Measurements from ENCODE around the gene APOM. TPM values are rescaled to one million over a fixed set of nuclear protein-coding genes. Genes with fewer than 3 reads are reported as not detected.

Gene APOM
- total RNA-seq, 1 experiment from 2014 or later = 3.5 TPM

DNA sequence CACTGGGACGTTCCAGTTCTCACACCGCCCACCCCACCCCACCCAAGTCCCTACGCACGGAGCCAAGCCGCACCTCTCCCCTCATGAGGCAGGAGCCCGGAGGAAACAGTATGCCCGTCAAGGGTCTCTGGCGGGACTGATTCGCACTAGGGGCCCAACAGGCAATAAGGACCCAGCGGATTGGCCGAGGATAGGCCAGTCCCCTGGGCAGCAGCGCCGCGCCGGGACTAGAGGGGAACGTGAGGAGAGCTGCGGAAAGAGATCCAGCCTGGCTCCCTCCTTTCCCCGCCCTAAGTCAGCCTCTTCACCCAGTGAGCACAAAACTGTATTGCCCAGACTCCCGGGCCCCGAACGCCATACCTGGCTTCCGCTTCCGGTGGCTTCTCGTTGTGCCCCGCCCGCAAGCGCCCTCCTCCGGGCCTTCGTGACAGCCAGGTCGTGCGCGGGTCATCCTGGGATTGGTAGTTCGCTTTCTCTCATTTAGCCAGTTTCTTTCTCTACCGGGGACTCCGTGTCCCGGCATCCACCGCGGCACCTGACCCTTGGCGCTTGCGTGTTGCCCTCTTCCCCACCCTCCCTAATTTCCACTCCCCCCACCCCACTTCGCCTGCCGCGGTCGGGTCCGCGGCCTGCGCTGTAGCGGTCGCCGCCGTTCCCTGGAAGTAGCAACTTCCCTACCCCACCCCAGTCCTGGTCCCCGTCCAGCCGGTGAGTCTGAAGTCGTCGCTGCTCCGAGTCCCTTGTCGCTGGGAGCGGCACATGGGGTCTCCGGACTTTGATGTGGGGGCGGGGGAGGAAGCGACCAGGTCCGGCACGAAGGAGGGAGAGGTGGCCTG is 10.0 kb downstream of the APOM start, which contains the start of gene CSNK2B (continued):
- TF ChIP-seq, protein P1, sequence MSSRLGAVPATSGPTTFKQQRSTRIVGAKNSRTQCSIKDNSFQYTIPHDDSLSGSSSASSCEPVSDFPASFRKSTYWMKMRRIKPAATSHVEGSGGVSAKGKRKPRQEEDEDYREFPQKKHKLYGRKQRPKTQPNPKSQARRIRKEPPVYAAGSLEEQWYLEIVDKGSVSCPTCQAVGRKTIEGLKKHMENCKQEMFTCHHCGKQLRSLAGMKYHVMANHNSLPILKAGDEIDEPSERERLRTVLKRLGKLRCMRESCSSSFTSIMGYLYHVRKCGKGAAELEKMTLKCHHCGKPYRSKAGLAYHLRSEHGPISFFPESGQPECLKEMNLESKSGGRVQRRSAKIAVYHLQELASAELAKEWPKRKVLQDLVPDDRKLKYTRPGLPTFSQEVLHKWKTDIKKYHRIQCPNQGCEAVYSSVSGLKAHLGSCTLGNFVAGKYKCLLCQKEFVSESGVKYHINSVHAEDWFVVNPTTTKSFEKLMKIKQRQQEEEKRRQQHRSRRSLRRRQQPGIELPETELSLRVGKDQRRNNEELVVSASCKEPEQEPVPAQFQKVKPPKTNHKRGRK (CRISPR knock-in tag; IDR thresholded peaks at IDR 0.05; ENCODE audit: borderline replicate concordance) = no peak
- TF ChIP-seq FOXK1 (CRISPR knock-in tag; IDR thresholded peaks at IDR 0.05) = peak; percentile 73; the same call in 1 of the 2 replicates
- TF ChIP-seq, protein P2, sequence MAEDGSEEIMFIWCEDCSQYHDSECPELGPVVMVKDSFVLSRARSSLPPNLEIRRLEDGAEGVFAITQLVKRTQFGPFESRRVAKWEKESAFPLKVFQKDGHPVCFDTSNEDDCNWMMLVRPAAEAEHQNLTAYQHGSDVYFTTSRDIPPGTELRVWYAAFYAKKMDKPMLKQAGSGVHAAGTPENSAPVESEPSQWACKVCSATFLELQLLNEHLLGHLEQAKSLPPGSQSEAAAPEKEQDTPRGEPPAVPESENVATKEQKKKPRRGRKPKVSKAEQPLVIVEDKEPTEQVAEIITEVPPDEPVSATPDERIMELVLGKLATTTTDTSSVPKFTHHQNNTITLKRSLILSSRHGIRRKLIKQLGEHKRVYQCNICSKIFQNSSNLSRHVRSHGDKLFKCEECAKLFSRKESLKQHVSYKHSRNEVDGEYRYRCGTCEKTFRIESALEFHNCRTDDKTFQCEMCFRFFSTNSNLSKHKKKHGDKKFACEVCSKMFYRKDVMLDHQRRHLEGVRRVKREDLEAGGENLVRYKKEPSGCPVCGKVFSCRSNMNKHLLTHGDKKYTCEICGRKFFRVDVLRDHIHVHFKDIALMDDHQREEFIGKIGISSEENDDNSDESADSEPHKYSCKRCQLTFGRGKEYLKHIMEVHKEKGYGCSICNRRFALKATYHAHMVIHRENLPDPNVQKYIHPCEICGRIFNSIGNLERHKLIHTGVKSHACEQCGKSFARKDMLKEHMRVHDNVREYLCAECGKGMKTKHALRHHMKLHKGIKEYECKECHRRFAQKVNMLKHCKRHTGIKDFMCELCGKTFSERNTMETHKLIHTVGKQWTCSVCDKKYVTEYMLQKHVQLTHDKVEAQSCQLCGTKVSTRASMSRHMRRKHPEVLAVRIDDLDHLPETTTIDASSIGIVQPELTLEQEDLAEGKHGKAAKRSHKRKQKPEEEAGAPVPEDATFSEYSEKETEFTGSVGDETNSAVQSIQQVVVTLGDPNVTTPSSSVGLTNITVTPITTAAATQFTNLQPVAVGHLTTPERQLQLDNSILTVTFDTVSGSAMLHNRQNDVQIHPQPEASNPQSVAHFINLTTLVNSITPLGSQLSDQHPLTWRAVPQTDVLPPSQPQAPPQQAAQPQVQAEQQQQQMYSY (CRISPR knock-in tag; IDR thresholded peaks at IDR 0.05) = peak; percentile 95
- TF ChIP-seq, protein P3, sequence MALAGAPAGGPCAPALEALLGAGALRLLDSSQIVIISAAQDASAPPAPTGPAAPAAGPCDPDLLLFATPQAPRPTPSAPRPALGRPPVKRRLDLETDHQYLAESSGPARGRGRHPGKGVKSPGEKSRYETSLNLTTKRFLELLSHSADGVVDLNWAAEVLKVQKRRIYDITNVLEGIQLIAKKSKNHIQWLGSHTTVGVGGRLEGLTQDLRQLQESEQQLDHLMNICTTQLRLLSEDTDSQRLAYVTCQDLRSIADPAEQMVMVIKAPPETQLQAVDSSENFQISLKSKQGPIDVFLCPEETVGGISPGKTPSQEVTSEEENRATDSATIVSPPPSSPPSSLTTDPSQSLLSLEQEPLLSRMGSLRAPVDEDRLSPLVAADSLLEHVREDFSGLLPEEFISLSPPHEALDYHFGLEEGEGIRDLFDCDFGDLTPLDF (CRISPR knock-in tag; IDR thresholded peaks at IDR 0.05) = no peak
- no peak for TF ChIP-seq CBFB (CRISPR knock-in tag; IDR thresholded peaks at IDR 0.05; ENCODE audit: low read depth)
- no peak for TF ChIP-seq TEAD1 (CRISPR knock-in tag; IDR thresholded peaks at IDR 0.05)
- TF ChIP-seq, protein P4, sequence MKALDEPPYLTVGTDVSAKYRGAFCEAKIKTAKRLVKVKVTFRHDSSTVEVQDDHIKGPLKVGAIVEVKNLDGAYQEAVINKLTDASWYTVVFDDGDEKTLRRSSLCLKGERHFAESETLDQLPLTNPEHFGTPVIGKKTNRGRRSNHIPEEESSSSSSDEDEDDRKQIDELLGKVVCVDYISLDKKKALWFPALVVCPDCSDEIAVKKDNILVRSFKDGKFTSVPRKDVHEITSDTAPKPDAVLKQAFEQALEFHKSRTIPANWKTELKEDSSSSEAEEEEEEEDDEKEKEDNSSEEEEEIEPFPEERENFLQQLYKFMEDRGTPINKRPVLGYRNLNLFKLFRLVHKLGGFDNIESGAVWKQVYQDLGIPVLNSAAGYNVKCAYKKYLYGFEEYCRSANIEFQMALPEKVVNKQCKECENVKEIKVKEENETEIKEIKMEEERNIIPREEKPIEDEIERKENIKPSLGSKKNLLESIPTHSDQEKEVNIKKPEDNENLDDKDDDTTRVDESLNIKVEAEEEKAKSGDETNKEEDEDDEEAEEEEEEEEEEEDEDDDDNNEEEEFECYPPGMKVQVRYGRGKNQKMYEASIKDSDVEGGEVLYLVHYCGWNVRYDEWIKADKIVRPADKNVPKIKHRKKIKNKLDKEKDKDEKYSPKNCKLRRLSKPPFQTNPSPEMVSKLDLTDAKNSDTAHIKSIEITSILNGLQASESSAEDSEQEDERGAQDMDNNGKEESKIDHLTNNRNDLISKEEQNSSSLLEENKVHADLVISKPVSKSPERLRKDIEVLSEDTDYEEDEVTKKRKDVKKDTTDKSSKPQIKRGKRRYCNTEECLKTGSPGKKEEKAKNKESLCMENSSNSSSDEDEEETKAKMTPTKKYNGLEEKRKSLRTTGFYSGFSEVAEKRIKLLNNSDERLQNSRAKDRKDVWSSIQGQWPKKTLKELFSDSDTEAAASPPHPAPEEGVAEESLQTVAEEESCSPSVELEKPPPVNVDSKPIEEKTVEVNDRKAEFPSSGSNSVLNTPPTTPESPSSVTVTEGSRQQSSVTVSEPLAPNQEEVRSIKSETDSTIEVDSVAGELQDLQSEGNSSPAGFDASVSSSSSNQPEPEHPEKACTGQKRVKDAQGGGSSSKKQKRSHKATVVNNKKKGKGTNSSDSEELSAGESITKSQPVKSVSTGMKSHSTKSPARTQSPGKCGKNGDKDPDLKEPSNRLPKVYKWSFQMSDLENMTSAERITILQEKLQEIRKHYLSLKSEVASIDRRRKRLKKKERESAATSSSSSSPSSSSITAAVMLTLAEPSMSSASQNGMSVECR (CRISPR knock-in tag; IDR thresholded peaks at IDR 0.05; ENCODE audit: borderline replicate concordance) = no peak; the same call in 1 of the 2 replicates
- peak; percentile 75 for TF ChIP-seq NR2C2 (CRISPR knock-in tag; IDR thresholded peaks at IDR 0.05)
- TF ChIP-seq, protein P5, sequence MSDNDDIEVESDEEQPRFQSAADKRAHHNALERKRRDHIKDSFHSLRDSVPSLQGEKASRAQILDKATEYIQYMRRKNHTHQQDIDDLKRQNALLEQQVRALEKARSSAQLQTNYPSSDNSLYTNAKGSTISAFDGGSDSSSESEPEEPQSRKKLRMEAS (CRISPR knock-in tag; IDR thresholded peaks at IDR 0.05) = no peak
- peak; percentile 15; the same call in 1 of the 2 replicates for TF ChIP-seq CREM (CRISPR knock-in tag; IDR thresholded peaks at IDR 0.05)
- TF ChIP-seq, protein P6, sequence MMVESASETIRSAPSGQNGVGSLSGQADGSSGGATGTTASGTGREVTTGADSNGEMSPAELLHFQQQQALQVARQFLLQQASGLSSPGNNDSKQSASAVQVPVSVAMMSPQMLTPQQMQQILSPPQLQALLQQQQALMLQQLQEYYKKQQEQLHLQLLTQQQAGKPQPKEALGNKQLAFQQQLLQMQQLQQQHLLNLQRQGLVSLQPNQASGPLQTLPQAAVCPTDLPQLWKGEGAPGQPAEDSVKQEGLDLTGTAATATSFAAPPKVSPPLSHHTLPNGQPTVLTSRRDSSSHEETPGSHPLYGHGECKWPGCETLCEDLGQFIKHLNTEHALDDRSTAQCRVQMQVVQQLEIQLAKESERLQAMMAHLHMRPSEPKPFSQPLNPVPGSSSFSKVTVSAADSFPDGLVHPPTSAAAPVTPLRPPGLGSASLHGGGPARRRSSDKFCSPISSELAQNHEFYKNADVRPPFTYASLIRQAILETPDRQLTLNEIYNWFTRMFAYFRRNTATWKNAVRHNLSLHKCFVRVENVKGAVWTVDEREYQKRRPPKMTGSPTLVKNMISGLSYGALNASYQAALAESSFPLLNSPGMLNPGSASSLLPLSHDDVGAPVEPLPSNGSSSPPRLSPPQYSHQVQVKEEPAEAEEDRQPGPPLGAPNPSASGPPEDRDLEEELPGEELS (CRISPR knock-in tag; IDR thresholded peaks at IDR 0.05) = peak; percentile 4; the same call in 1 of the 2 replicates
- TF ChIP-seq, protein P7, sequence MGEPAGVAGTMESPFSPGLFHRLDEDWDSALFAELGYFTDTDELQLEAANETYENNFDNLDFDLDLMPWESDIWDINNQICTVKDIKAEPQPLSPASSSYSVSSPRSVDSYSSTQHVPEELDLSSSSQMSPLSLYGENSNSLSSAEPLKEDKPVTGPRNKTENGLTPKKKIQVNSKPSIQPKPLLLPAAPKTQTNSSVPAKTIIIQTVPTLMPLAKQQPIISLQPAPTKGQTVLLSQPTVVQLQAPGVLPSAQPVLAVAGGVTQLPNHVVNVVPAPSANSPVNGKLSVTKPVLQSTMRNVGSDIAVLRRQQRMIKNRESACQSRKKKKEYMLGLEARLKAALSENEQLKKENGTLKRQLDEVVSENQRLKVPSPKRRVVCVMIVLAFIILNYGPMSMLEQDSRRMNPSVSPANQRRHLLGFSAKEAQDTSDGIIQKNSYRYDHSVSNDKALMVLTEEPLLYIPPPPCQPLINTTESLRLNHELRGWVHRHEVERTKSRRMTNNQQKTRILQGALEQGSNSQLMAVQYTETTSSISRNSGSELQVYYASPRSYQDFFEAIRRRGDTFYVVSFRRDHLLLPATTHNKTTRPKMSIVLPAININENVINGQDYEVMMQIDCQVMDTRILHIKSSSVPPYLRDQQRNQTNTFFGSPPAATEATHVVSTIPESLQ (CRISPR knock-in tag; IDR thresholded peaks at IDR 0.05) = no peak
- no peak for TF ChIP-seq SOX15 (CRISPR knock-in tag; IDR thresholded peaks at IDR 0.05)
- TF ChIP-seq, protein P8, sequence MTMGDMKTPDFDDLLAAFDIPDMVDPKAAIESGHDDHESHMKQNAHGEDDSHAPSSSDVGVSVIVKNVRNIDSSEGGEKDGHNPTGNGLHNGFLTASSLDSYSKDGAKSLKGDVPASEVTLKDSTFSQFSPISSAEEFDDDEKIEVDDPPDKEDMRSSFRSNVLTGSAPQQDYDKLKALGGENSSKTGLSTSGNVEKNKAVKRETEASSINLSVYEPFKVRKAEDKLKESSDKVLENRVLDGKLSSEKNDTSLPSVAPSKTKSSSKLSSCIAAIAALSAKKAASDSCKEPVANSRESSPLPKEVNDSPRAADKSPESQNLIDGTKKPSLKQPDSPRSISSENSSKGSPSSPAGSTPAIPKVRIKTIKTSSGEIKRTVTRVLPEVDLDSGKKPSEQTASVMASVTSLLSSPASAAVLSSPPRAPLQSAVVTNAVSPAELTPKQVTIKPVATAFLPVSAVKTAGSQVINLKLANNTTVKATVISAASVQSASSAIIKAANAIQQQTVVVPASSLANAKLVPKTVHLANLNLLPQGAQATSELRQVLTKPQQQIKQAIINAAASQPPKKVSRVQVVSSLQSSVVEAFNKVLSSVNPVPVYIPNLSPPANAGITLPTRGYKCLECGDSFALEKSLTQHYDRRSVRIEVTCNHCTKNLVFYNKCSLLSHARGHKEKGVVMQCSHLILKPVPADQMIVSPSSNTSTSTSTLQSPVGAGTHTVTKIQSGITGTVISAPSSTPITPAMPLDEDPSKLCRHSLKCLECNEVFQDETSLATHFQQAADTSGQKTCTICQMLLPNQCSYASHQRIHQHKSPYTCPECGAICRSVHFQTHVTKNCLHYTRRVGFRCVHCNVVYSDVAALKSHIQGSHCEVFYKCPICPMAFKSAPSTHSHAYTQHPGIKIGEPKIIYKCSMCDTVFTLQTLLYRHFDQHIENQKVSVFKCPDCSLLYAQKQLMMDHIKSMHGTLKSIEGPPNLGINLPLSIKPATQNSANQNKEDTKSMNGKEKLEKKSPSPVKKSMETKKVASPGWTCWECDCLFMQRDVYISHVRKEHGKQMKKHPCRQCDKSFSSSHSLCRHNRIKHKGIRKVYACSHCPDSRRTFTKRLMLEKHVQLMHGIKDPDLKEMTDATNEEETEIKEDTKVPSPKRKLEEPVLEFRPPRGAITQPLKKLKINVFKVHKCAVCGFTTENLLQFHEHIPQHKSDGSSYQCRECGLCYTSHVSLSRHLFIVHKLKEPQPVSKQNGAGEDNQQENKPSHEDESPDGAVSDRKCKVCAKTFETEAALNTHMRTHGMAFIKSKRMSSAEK (CRISPR knock-in tag; IDR thresholded peaks at IDR 0.05; ENCODE audit: borderline replicate concordance) = no peak
- 0 out of 2 replicates have a peak, but pooled peaks have one; percentile 34 for TF ChIP-seq ZNF232 (CRISPR knock-in tag; IDR thresholded peaks at IDR 0.05)
- no peak for TF ChIP-seq NFATC4 (CRISPR knock-in tag; IDR thresholded peaks at IDR 0.05)
